Left lung (tissue), 10 donors: ENCODE measurements around the gene PKN1. TPM values are rescaled to one million over a fixed set of nuclear protein-coding genes. Genes with fewer than 3 reads are reported as not detected.
A peak's percentile ranks its signal among the peaks of the same experiment; 100 is the strongest.

Source experiments
- ATAC-seq: fragments of 200-7000 bp; cut with Tn5 transposase; one replicate; pipeline ENCODE4 v1.9.1; 2020; ENCODE audit warnings: moderate library complexity
- DNase-seq, 4 donors: peaks; one replicate each; pipeline ENCODE4 v3.0.0-alpha.2; 2013 to 2020
- H3K27ac ChIP-seq, 2 donors: fragments of 200-600 bp; sonication (generic) in 1 of 2; one replicate each; pipeline versions ENCODE4 v1.5.0 to v1.8.0; 2020 to 2021
- H3K27me3 ChIP-seq, 2 donors: fragments of 200-600 bp; sonication (generic) in 1 of 2; one replicate each; pipeline versions ENCODE4 v1.5.0 to v1.8.0; 2020 to 2021
- H3K36me3 ChIP-seq, 2 donors: fragments of 200-600 bp; sonication (generic) in 1 of 2; one replicate each; pipeline versions ENCODE4 v1.5.0 to v1.8.0; 2020 to 2021
- H3K4me1 ChIP-seq, 2 donors: fragments of 200-600 bp; one replicate each; pipeline ENCODE4 v1.8.0; 2021
- H3K4me3 ChIP-seq, 2 donors: fragments of 200-600 bp; sonication (generic) in 1 of 2; one replicate each; pipeline versions ENCODE4 v1.5.0 to v1.8.0; 2020 to 2021; ENCODE audit warnings: mild to moderate bottlenecking in 1 of 2
- H3K9me3 ChIP-seq, 2 donors: fragments of 200-600 bp; sonication (generic) in 1 of 2; one replicate each; pipeline versions ENCODE4 v1.5.0 to v1.8.0; 2020 to 2021
- intact Hi-C, 2 donors: fragments of 100-400 bp; cut with DNase I; formaldehyde crosslinking; loops; one replicate each; pipeline versions ENCODE4 v1.11.2 to v1.14.2; 2022
- polyA plus RNA-seq, 6 donors: library from polyadenylated mRNA; unstranded; fragments of 120-200 nt; gene quantifications; one replicate each; pipeline ENCODE4 v1.2.1, GENCODE V29; 2013; ENCODE audit not compliant: insufficient read length in 6 of 6
- total RNA-seq, 2 donors: library from RNA; stranded (reverse); fragmentation: NEBNext Ultra II Directional; extraction: Animal tissue kit (Norgen Biotek cat#: 25700); gene quantifications; one replicate each; pipeline ENCODE4 v1.2.1, GENCODE V29; 2021
- TF ChIP-seq, protein P1 (sequence below), 2 donors: fragments of 200-600 bp; sonication (generic) in 1 of 2; IDR thresholded peaks; one replicate each; pipeline versions ENCODE4 v1.5.0 to v1.8.0; 2021; ENCODE audit warnings: antibody characterized with exemption in 2 of 2
- donor health status: DM: no; HTN: yes; CAD: no.
- donor health status: DM: no; HTN: no; CAD: no.

The PKN1 gene
- total and polyA plus RNA-seq, 8 donors: 91.9 to 190 (median 101) TPM

DNA sequence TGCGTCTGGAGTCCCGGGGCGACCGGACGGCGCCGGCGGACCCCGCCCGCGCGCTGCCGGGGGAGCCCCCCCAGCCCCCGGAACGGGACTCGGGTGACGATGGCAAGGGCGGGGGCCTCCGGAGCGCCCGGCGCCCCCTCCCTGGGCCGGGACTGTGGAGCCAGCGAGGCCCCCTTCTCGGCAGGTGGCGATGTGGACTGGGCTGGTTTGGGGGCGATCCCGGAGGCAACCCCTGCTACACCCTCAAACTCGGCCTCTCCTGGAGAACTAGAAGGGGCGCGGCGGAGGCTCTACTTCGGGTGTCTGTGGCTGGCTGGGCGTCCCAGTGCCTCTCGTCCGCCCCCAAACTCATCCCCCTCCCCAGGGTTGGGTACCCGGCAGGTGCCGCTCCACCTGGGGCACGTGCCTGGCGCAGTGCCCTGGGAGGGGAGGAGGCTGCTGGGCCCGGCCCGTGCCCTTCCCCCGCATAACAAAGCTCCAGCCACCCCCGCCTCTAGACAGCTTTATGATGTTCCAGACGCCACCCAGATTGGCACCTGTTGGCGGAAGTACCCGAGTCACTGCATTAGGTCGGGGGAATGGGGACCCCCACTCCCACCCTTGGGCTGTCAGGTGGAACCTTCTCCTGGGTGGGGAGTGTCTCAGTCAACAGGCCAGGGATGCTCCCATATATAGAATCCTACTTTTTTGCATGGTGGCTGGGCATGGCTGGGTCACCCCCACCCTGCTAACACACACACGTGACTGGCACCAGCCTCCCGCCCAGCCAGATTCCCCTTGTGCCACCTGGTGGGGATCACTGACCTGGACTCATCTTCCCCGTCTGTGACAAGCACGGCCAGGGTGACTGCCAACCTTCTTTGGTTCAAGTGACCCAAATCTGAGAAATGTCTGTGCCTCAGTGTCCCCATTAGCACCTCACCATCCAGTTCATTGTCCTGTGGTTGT, 722 bp downstream of the PKN1 start:
- H3K36me3 ChIP-seq: peaks cover 0 to 6% of the 10 kb centered on the region in 2 donors
- H3K27ac ChIP-seq: peak overlapping the region; percentile 79 to 85
- H3K4me3 ChIP-seq: peak overlapping the region; percentile 86 to 93
- H3K9me3 ChIP-seq: no peaks in the 10 kb centered on the region
- TF ChIP-seq, protein P1, sequence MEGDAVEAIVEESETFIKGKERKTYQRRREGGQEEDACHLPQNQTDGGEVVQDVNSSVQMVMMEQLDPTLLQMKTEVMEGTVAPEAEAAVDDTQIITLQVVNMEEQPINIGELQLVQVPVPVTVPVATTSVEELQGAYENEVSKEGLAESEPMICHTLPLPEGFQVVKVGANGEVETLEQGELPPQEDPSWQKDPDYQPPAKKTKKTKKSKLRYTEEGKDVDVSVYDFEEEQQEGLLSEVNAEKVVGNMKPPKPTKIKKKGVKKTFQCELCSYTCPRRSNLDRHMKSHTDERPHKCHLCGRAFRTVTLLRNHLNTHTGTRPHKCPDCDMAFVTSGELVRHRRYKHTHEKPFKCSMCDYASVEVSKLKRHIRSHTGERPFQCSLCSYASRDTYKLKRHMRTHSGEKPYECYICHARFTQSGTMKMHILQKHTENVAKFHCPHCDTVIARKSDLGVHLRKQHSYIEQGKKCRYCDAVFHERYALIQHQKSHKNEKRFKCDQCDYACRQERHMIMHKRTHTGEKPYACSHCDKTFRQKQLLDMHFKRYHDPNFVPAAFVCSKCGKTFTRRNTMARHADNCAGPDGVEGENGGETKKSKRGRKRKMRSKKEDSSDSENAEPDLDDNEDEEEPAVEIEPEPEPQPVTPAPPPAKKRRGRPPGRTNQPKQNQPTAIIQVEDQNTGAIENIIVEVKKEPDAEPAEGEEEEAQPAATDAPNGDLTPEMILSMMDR (IDR thresholded peaks at IDR 0.05): no peak
- H3K4me1 ChIP-seq: peaks cover 14 to 68% of the 10 kb centered on the region in 2 donors
- DNase-seq (peak in 1 of 4 donors; percentile 82), ATAC-seq (peak; percentile 52)
- no peaks in the 10 kb centered on the region for H3K27me3 ChIP-seq
- intact Hi-C loops: no loop called here

DNA sequence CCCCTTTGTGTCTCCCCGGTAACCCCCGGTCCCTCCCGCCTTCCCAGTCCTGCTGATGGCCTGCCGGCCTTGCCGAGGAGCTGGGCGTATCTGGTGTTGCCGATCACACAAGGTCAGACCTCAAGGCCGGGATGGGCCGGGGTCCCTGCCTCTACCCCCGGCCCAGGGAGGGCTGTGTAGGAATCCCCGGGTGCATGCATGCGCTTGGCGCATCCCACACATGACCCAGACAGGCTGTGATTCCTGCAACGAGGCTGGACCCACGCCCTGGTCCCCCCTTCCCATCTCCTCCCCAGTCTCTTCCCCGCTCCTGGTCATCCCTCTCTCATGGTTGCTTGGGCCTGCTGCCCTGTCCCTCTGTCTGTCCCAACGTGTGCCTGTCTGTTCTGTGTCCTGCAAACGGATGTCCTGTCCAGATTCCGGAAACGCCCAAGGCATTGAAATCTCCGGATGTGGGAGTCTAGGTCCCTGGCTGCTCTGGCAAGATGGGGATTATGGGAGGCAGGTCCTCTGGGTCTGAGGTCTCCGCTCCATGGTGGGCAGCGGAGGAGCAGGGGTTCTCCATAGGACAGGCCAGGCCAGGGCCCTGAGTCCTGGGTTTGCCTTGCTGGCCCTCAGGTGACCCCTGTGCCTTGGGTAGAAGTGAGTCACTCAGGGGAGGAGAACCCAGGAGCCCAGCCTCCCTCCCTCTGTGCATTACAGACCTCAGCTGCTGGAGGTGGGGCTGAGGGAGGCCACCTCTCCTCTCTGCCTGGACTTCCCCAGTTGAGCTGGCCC, 1.6 kb downstream of the PKN1 start:
- Histone ChIP-seq H3K4me3 (peak overlapping the region; percentile 86 to 93), H3K36me3 (peaks cover 0 to 6% of the 10 kb centered on the region in 2 donors), H3K4me1 (peaks cover 24 to 77% of the 10 kb centered on the region in 2 donors), H3K9me3 (no peaks in the 10 kb centered on the region), H3K27me3 (no peaks in the 10 kb centered on the region), H3K27ac (peak overlapping the region; percentile 79 to 85)
- TF ChIP-seq, protein P1 (IDR thresholded peaks at IDR 0.05): no peak
- DNase-seq: peak in 2 of 4 donors; percentile 80 to 84
- peak; percentile 80 for ATAC-seq
- intact Hi-C loops: no loop called here

DNA sequence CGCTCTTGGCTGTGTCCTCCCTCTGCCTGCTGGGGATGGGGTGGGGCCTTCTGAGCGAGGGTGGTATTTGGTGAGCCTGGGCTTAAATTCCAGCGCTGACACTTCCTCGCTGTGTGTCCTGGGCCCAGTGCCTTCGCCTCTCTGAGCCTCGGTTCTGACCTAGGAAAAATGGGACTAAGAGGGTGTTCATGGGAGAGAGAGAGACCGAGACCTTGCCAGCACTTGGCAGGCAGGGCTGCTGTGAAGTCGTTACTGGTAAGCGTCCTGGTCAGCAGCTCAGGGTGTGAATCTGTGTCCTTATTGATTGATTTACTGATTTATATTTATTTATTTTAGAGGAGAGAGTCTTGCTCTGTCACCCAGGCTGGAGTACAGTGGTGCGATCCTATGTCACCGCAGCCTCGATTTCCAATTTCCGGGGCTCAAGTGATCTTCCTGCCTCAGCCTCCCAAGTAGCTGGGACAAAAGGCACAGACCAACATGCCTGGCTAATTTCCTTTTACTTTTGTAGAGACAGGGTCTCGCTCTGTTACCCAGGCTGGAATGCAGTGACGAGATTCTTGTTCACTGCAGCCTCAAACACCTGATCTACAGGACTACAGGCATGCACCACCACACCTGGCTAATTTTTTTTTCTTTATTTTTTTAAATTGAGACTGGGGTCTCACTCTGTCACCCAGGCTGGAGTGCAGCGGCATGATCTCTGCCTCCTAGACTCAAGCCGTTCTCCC, 2.4 kb downstream of the PKN1 start:
- H3K27me3 ChIP-seq: no peaks in the 10 kb centered on the region
- H3K36me3 ChIP-seq: peaks cover 0 to 6% of the 10 kb centered on the region in 2 donors
- ATAC-seq (no peak), DNase-seq (no peak)
- intact Hi-C loops: no loop called here
- TF ChIP-seq, protein P1 (IDR thresholded peaks at IDR 0.05): no peak
- H3K27ac ChIP-seq: peak overlapping the region; percentile 79 to 85
- no peaks in the 10 kb centered on the region for H3K9me3 ChIP-seq
- peak overlapping the region in 1 of 2 donors; percentile 93 for H3K4me3 ChIP-seq
- H3K4me1 ChIP-seq: peaks cover 25 to 85% of the 10 kb centered on the region in 2 donors

DNA sequence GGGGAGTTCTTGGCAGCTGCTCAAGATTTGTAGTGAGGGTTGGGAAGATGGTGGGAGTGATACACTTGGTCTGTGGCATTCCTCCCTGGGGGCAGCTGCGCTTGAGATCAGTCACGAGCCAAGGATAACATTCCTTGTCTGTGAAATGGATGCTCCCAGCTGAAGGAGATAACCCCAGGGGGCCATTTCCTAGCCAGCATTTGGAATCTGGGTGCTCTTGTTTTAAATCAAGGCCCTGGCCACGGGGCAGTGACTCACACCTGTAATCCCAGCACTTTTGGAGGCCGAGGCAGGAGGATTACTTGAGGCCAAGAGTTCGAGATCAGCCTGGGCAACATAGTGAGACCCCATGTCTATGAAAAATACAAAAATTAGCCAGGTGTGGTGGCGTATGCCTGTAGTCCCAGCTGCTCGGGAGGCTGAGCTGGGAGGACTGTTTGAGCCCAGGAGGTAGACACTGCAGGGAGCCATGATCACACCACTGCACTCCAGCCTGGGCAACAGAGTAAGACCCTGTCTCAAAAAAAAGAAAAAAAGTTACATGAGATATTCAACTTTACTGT, 4.6 kb downstream of the PKN1 start:
- intact Hi-C loops: no loop called here
- DNase-seq (no peak), ATAC-seq (no peak)
- Histone ChIP-seq H3K36me3 (peaks cover 0 to 24% of the 10 kb centered on the region in 2 donors), H3K27me3 (no peaks in the 10 kb centered on the region), H3K9me3 (no peaks in the 10 kb centered on the region), H3K27ac (peak overlapping the region in 1 of 2 donors; percentile 80), H3K4me3 (no peak overlapping the region), H3K4me1 (peaks cover 25 to 80% of the 10 kb centered on the region in 2 donors)
- TF ChIP-seq, protein P1 (IDR thresholded peaks at IDR 0.05): no peak
